Hepatocyte (in vitro differentiated cells): ENCODE measurements around the gene PPHLN1. TPM values are rescaled to one million over a fixed set of nuclear protein-coding genes. Genes with fewer than 3 reads are reported as not detected.

ENCODE experiments used
- DNase-seq: peaks from one replicate; pipeline ENCODE4 v3.0.0-alpha.2; 2016; ENCODE audit warnings: low spot score
- H2AFZ ChIP-seq: fragments of 200-600 bp; sonication (generic); 2 replicates; pipeline ENCODE4 v1.6.0; 2016; ENCODE audit warnings: antibody characterized with exemption, mild to moderate bottlenecking
- H3K27ac ChIP-seq: fragments of 200-600 bp; sonication (generic); 2 replicates; pipeline ENCODE4 v1.5.1; 2016; ENCODE audit warnings: mild to moderate bottlenecking
- H3K27me3 ChIP-seq: fragments of 200-600 bp; sonication (generic); 2 replicates; pipeline ENCODE4 v1.6.1; 2016
- H3K36me3 ChIP-seq: fragments of 200-600 bp; sonication (generic); replicated peaks from 2 replicates; pipeline ENCODE4 v1.5.1; 2016; ENCODE audit warnings: low read depth; ENCODE audit not compliant: insufficient read depth
- H3K4me1 ChIP-seq: fragments of 200-600 bp; sonication (generic); 2 replicates; pipeline ENCODE4 v1.5.1; 2016; ENCODE audit warnings: mild to moderate bottlenecking, moderate library complexity; ENCODE audit not compliant: insufficient read depth
- H3K4me2 ChIP-seq: fragments of 200-600 bp; sonication (generic); 2 replicates; pipeline ENCODE4 v1.6.0; 2016
- H3K4me3 ChIP-seq: fragments of 200-600 bp; sonication (generic); 2 replicates; pipeline ENCODE4 v1.5.1; 2016; ENCODE audit warnings: mild to moderate bottlenecking
- H3K79me2 ChIP-seq: fragments of 200-600 bp; sonication (generic); 2 replicates; pipeline ENCODE4 v1.6.0; 2017; ENCODE audit warnings: mild to moderate bottlenecking
- H3K9me2 ChIP-seq: fragments of 200-600 bp; sonication (generic); replicated peaks from 2 replicates; pipeline ENCODE4 v1.6.0; 2017; ENCODE audit warnings: mild to moderate bottlenecking; ENCODE audit not compliant: insufficient read depth
- H3K9me3 ChIP-seq: fragments of 200-600 bp; sonication (generic); 2 replicates; pipeline ENCODE4 v1.5.1; 2016; ENCODE audit warnings: low read depth, mild to moderate bottlenecking
- H4K20me1 ChIP-seq: fragments of 200-600 bp; sonication (generic); 2 replicates; pipeline ENCODE4 v1.6.0; 2016; ENCODE audit warnings: mild to moderate bottlenecking; ENCODE audit not compliant: insufficient read depth, poor library complexity, severe bottlenecking
- EZH2 ChIP-seq: fragments of 200-600 bp; sonication (generic); IDR thresholded peaks from 2 replicates; pipeline ENCODE4 v1.6.1; 2016; ENCODE audit warnings: antibody characterized with exemption, mild to moderate bottlenecking, borderline replicate concordance
- EZH2phosphoT487 ChIP-seq: fragments of 200-600 bp; sonication (generic); IDR thresholded peaks from one replicate; pipeline ENCODE4 v1.6.1; 2018; ENCODE audit warnings: antibody characterized with exemption, mild to moderate bottlenecking, low read depth, moderate library complexity; ENCODE audit not compliant: unreplicated experiment, severe bottlenecking
- WGBS: methylation state at CpG from one replicate; pipeline ENCODE4 v1.1.6; 2016; ENCODE audit warnings: low lambda C conversion rate; ENCODE audit errors: missing lambda C conversion rate; 5-methylcytosine and 5-hydroxymethylcytosine counted together
- polyA plus RNA-seq: library from polyadenylated mRNA; unstranded; fragments of >200 nt; fragmentation: Nextera tagmentation; extraction: Ambion mirVana; gene quantifications from 2 replicates; pipeline ENCODE4 v1.2.1, GENCODE V29; 2016
- total RNA-seq: library from RNA; depleted of rRNA; stranded (reverse); fragments of >200 nt; gene quantifications from 2 replicates; pipeline ENCODE4 v1.2.3, GENCODE V29; 2014
- TF ChIP-seq, protein P1 (sequence below): fragments of 200-600 bp; sonication (generic); IDR thresholded peaks from 2 replicates; pipeline ENCODE4 v1.5.1; 2016; ENCODE audit warnings: antibody characterized with exemption, mild to moderate bottlenecking; ENCODE audit not compliant: poor library complexity

Gene PPHLN1
- total and polyA plus RNA-seq, 2 experiments from 2014 or later, result 38.1 to 65.4 TPM

DNA sequence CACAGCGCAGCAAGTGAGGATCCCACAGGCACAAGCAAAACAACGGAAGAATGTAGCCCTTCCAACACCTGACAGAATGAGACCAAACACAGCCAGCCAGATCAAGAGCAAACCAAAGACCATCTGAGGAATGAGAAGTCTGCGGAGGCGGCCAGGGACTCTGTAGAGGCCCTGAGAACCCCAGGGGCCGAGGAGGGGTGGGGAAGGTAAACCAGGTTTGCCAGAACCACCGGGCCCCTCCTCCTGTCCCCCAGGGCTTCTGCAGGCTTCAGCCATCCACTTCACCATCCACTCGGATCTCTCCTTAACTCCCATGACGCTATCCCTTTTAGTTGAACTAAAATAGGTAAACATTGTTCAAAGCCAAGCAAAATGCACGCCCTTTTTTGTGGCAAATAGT lies 37.4 kb upstream of the PPHLN1 start:
- no peak overlapping the region for H3K4me3 ChIP-seq
- no peak overlapping the region for H3K4me2 ChIP-seq
- no peaks in the 10 kb centered on the region for H3K9me2 ChIP-seq
- H3K4me1 ChIP-seq, result no peaks in the 10 kb centered on the region
- TF ChIP-seq, protein P1, sequence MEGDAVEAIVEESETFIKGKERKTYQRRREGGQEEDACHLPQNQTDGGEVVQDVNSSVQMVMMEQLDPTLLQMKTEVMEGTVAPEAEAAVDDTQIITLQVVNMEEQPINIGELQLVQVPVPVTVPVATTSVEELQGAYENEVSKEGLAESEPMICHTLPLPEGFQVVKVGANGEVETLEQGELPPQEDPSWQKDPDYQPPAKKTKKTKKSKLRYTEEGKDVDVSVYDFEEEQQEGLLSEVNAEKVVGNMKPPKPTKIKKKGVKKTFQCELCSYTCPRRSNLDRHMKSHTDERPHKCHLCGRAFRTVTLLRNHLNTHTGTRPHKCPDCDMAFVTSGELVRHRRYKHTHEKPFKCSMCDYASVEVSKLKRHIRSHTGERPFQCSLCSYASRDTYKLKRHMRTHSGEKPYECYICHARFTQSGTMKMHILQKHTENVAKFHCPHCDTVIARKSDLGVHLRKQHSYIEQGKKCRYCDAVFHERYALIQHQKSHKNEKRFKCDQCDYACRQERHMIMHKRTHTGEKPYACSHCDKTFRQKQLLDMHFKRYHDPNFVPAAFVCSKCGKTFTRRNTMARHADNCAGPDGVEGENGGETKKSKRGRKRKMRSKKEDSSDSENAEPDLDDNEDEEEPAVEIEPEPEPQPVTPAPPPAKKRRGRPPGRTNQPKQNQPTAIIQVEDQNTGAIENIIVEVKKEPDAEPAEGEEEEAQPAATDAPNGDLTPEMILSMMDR, result no peak
- TF ChIP-seq EZH2phosphoT487, result no peak
- TF ChIP-seq EZH2, result no peak
- H3K9me3 ChIP-seq, result no peaks in the 10 kb centered on the region
- no peaks in the 10 kb centered on the region for H4K20me1 ChIP-seq
- H3K36me3 ChIP-seq, result no peaks in the 10 kb centered on the region
- no peak overlapping the region for H2AFZ ChIP-seq
- 69% methylated on average over 9 of the region's 9 CpGs for WGBS
- H3K79me2 ChIP-seq, result no peaks in the 10 kb centered on the region
- no peak for DNase-seq
- H3K27ac ChIP-seq, result no peak overlapping the region
- no peaks in the 10 kb centered on the region for H3K27me3 ChIP-seq

DNA sequence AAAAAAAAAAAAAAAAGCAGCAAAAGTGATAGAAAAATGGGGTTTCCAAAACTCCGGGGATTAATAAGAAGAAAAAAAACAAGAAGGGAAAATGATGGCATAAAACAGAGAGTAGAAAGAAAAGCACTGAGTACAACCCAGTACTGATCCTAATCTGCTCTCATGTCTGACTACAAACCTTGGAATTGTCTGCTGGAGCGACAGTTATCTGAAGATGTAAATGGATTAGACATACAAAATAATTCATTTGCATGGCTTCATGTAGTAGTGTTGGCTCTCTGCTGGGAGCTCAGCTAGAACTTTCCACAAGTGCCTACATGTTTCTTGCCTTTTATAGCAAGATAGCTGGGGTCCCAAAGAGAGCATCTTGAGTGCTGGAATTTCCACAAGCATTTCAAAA lies 34.3 kb upstream of the PPHLN1 start:
- Histone ChIP-seq H3K27ac (no peak overlapping the region), H3K79me2 (no peaks in the 10 kb centered on the region), H3K36me3 (no peaks in the 10 kb centered on the region), H3K9me3 (no peaks in the 10 kb centered on the region), H3K4me1 (no peaks in the 10 kb centered on the region), H2AFZ (no peak overlapping the region), H3K4me2 (no peak overlapping the region), H3K4me3 (no peak overlapping the region), H3K9me2 (no peaks in the 10 kb centered on the region), H3K27me3 (no peaks in the 10 kb centered on the region), H4K20me1 (no peaks in the 10 kb centered on the region)
- WGBS, result 85% methylated on average over 2 of the region's 2 CpGs
- DNase-seq, result no peak
- TF ChIP-seq EZH2, result no peak
- TF ChIP-seq, protein P1, result no peak
- no peak for TF ChIP-seq EZH2phosphoT487

DNA sequence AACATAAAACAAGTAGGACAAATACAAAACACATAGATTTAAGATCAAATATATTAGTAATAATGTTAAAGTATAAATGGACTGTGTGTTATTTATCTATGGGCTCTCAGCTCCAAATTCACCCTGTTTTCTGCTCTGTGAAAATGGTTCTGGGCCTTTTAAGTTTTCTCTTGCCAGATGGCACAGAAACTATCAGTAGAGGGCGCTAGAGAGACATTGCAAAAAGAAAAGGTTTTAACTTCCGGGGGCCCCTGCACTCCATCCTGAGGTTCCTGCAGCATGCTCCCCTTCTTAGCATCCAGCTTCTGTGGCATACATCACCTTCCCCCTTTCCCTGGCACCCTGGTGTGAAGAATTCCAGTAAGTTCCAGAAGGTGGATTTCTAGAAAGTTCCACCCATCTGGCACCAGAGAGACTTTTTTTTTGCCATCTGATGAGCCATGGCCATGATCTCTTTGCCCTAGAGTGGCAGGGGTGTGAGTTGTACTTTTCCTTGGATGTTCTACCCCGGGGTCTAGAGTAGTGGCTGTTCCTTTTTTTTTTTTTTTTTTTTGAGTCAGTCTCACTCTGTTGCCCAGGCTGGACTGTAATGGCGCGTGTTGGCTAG lies 29.4 kb upstream of the PPHLN1 start:
- Histone ChIP-seq H3K4me2 (no peak overlapping the region), H2AFZ (no peak overlapping the region), H3K9me3 (no peaks in the 10 kb centered on the region), H3K4me3 (no peak overlapping the region), H3K27ac (no peak overlapping the region), H4K20me1 (no peaks in the 10 kb centered on the region), H3K9me2 (no peaks in the 10 kb centered on the region), H3K36me3 (no peaks in the 10 kb centered on the region), H3K4me1 (no peaks in the 10 kb centered on the region), H3K27me3 (no peaks in the 10 kb centered on the region), H3K79me2 (no peaks in the 10 kb centered on the region)
- no peak for DNase-seq
- TF ChIP-seq EZH2 (no peak), EZH2phosphoT487 (no peak)
- TF ChIP-seq, protein P1, result peak; percentile 39
- 84% methylated on average over 5 of the region's 5 CpGs for WGBS

DNA sequence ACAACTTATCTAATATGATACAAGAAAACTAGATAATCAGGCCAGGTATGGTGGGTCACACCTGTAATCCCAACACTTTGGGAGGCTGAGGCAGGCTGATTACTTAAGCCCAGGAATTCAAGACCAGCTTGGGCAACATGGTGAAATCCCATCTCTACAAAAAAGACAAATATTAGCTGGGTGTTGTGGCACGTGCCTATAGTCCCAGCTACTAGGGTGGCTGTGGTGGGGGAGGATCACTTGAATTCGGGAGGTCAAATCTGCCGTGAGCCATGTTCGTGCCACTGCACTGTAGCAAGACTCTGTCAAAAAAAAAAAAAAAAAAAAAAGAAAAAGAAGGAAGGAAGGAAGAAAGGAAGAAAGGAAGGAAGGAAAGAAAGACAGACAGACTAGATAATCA lies 27.1 kb upstream of the PPHLN1 start:
- no peaks in the 10 kb centered on the region for H3K36me3 ChIP-seq
- H3K27ac ChIP-seq, result no peak overlapping the region
- H3K9me2 ChIP-seq, result no peaks in the 10 kb centered on the region
- TF ChIP-seq, protein P1, result no peak
- TF ChIP-seq EZH2phosphoT487 (no peak), EZH2 (no peak)
- H3K27me3 ChIP-seq, result no peaks in the 10 kb centered on the region
- DNase-seq, result no peak
- no peaks in the 10 kb centered on the region for H3K4me1 ChIP-seq
- H3K4me2 ChIP-seq, result no peak overlapping the region
- H3K9me3 ChIP-seq, result no peaks in the 10 kb centered on the region
- WGBS, result 95% methylated on average over 4 of the region's 4 CpGs
- H3K4me3 ChIP-seq, result no peak overlapping the region
- no peak overlapping the region for H2AFZ ChIP-seq
- no peaks in the 10 kb centered on the region for H4K20me1 ChIP-seq
- no peaks in the 10 kb centered on the region for H3K79me2 ChIP-seq
